NB4 (cell line): ENCODE results near the gene WTAP.
"Not testable (repeated sequence)": the region's sequence is repeated elsewhere in the genome, so short reads cannot be mapped to it uniquely, and the experiment has no call there.

Experiments used
- DNase-seq: peaks from one replicate; pipeline ENCODE4 v3.0.0; 2010; ENCODE audit warnings: low read depth
- H3K4me3 ChIP-seq: one replicate; pipeline ENCODE4 v1.5.1; 2011; ENCODE audit warnings: mild to moderate bottlenecking, low read depth, low read length, moderate library complexity
- MYC ChIP-seq: IDR thresholded peaks from 2 replicates; pipeline ENCODE4 v1.6.1; 2011; ENCODE audit warnings: low read depth, low read length
- POLR2A ChIP-seq: IDR thresholded peaks from 2 replicates; pipeline ENCODE4 v1.6.1; 2011; ENCODE audit warnings: mild to moderate bottlenecking; ENCODE audit not compliant: insufficient read length; ENCODE audit errors: extremely low read depth
- TF ChIP-seq, protein P1 (sequence below): IDR thresholded peaks from one replicate; pipeline ENCODE4 v1.5.1; 2012; ENCODE audit warnings: low read depth, low read length
- TF ChIP-seq, protein P2 (sequence below): IDR thresholded peaks from 2 replicates; pipeline ENCODE4 v1.6.1; 2011; ENCODE audit warnings: low read depth, low read length

WTAP gene

DNA sequence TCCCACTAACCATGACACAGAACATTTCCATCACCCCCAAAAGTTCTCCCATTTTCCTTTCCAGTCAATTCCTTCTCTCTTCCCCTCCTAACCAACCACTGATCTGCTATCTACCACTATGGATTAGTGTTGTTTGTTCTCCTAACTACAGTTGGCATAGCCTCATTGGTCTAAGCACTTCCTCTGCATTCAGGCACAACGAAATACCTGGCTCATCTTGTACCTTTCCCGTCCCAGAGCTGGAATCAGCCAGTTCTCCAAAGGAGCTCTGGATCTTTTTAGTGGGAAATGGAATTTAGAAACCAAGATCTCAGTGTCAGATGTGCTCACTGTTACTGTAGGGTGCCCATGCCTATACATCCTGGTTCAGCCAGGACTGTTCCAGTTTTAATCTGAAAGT, 4.0 kb upstream of the WTAP start:
- no peak for DNase-seq
- no peak for TF ChIP-seq MYC
- TF ChIP-seq, protein P1, sequence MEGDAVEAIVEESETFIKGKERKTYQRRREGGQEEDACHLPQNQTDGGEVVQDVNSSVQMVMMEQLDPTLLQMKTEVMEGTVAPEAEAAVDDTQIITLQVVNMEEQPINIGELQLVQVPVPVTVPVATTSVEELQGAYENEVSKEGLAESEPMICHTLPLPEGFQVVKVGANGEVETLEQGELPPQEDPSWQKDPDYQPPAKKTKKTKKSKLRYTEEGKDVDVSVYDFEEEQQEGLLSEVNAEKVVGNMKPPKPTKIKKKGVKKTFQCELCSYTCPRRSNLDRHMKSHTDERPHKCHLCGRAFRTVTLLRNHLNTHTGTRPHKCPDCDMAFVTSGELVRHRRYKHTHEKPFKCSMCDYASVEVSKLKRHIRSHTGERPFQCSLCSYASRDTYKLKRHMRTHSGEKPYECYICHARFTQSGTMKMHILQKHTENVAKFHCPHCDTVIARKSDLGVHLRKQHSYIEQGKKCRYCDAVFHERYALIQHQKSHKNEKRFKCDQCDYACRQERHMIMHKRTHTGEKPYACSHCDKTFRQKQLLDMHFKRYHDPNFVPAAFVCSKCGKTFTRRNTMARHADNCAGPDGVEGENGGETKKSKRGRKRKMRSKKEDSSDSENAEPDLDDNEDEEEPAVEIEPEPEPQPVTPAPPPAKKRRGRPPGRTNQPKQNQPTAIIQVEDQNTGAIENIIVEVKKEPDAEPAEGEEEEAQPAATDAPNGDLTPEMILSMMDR = no peak
- TF ChIP-seq POLR2A = no peak
- TF ChIP-seq, protein P2, sequence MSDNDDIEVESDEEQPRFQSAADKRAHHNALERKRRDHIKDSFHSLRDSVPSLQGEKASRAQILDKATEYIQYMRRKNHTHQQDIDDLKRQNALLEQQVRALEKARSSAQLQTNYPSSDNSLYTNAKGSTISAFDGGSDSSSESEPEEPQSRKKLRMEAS = no peak
- H3K4me3 ChIP-seq = no peak overlapping the region

DNA sequence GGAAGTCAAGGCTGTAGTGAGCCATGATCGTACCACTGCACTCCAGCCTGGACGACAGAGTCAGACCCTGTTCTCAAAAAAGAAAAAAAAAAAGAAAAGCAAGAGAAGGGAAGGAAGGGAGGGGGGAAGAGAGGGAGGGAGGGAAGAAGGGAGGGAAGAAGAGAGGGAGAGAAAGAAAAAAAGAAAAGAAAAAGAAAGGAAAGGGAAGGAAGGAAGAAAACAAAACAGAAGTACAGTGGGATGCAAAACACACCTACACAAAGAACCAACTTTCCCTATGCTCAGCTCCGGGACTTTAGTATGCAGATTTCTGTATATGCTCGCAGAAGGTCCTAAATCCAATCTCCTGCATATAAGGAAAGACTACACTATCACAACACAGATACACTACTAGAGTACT, 2.5 kb upstream of the WTAP start:
- TF ChIP-seq MYC (no peak), POLR2A (no peak)
- TF ChIP-seq, protein P2 = no peak
- TF ChIP-seq, protein P1 = no peak
- H3K4me3 ChIP-seq = no peak overlapping the region
- no peak for DNase-seq

DNA sequence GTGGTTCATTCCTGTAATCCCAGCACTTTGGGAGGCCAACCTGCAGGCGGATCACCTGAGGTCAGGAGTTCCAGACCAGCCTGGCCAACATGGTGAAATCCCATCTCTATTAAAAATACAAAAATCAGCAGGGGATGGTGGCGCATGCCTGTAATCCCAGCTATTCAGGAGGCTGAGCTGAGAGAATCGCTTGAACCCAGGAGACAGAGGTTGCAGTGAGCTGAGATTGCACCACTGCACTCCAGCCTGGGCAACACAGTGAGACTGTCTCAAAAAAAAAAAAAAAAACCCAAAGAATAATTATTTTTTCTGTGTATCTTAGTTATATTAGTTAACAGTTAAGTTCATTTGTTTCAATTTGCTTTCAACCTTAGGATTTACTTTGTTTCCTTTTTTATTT, 2.1 kb upstream of the WTAP start:
- not testable (repeated sequence) for DNase-seq
- peak overlapping the region; percentile 97 for H3K4me3 ChIP-seq

DNA sequence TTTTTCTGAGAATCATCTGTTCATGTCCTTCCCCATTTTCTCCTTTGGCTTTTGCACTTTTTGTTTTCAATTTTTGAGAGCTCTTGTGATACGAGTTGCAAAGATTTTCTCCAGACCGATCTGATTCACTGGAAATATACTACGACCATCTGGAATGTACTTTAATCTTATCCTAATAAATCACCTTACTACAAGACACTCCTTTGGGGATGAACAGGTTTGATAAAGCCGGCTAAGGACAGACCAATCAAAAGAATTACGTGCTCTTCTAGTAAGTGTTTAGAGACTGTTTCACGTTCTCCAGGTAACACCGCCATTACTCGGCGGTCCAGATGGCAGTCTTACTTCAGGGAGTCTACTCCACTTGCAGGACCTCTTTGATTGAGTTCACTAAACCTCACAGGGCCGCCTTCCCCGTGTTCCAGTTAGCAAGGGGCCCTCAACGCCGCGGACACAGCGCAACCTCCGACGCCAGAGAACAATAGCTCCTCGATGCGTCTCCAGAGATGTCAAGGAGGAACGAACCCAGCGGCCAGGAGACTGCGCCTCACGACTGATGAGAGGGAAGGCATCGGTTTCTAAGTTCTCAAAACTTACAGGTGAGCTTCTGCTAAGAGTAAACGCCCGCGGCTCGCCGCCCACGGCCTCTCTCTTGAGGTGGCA, 920 bp upstream of the WTAP start:
- TF ChIP-seq MYC (no peak), POLR2A (no peak)
- TF ChIP-seq, protein P1 = no peak
- TF ChIP-seq, protein P2 = no peak
- no peak for DNase-seq
- peak overlapping the region; percentile 97 for H3K4me3 ChIP-seq

DNA sequence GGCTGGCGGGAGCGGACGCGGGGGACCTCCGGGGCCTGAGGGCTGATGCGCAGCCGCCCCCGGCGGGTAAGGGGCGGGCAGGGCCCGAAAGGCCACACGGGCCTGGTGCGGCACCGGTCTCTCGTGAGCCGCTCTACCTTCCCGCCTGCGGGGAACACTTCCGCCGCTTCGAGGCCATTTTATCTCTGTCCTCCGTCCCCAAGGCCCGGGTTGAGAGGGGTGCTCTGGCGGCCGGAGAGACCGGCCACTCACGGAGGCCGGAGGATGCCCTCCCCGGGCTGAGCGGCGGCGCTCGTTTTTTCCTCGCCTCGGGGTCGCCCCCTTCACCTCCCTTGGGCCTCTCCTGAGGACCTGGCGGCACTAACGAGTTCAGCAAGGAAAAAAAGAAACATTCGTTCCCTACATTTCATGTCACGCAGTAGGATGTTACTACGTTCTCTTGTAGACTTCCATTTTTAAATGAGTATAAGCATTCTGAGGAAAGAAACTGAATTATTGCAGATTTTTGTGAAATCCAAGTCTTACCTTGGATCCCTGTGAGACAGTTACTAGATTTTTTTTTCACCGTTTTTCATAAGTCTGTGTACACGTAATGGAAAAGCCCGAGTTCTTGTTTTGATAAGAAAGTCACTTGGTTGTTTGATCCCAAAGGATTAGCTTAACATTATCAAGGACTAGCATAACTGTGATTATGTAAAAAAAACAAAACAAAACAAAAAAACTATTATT, 575 bp downstream of the WTAP start:
- peak; percentile 77 for DNase-seq
- peak; percentile 44; the same call in 1 of the 2 replicates for TF ChIP-seq MYC
- TF ChIP-seq, protein P1 = no peak
- H3K4me3 ChIP-seq = peak overlapping the region; percentile 83

DNA sequence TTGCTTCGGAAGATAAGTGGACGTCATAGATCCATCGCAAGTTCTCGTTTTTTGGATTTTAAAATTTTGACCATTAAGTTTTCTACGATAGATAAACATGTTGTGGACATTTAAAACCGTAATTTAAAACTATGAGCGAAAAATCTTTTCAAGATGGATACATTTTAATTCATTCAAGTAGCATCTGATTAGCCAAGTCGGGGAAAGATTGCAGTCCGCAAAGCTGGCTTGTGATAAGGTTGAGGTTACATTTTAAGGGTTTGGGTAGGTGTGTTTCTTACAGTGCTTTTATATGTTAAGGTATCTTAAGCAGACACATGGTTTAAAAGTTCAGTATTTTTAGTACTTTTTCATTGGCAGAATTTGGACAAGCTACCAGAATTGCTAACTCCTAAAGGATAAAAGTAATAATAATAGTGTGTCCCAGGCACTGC, 1.2 kb downstream of the WTAP start:
- TF ChIP-seq MYC (no peak), POLR2A (no peak)
- TF ChIP-seq, protein P2 = no peak
- TF ChIP-seq, protein P1 = no peak
- H3K4me3 ChIP-seq = peak overlapping the region; percentile 83
- DNase-seq = no peak
